ENCODE measurements around the gene NEU1.
"Not testable (repeated sequence)": the region's sequence is repeated elsewhere in the genome, so short reads cannot be mapped to it uniquely, and the experiment has no call there.

The NEU1 gene

GRCh38 chr6:31838968-31839367 lies 23.7 kb downstream of the NEU1 start:
- DNase-seq (ENCODE audit: low read depth), result no peak

- not testable (repeated sequence) for DNase-seq (ENCODE audit: low read depth)
Measured at GRCh38 chr6:31838114-31838553, 24.5 kb downstream of the NEU1 start.

GRCh38 chr6:31837369-31838113 lies 25.1 kb downstream of the NEU1 start:
- DNase-seq (ENCODE audit: low read depth), result no peak

- DNase-seq (ENCODE audit: low read depth), result no peak
Measured at GRCh38 chr6:31836474-31837368, 25.9 kb downstream of the NEU1 start.

- no peak for DNase-seq (ENCODE audit: low read depth)
Measured at GRCh38 chr6:31836047-31836473, 26.6 kb downstream of the NEU1 start.

GRCh38 chr6:31834367-31835250 lies 28.0 kb downstream of the NEU1 start:
- peak; percentile 73 for DNase-seq (ENCODE audit: low read depth)

GRCh38 chr6:31831350-31832215 lies 31.0 kb downstream of the NEU1 start:
- DNase-seq (ENCODE audit: low read depth), result no peak

- no peak for DNase-seq (ENCODE audit: low read depth)
Measured at GRCh38 chr6:31830886-31831335, 31.7 kb downstream of the NEU1 start.

- no peak for DNase-seq (ENCODE audit: low read depth)
Measured at GRCh38 chr6:31829633-31830283, 32.9 kb downstream of the NEU1 start.

GRCh38 chr6:31827286-31828079 lies 35.1 kb downstream of the NEU1 start, which contains the start of gene HSPA1B:
Gene HSPA1B (plus strand): TSS chr6:31827738. CDS start chr6:31827951, 213 bp downstream.
- peak; percentile 83 for DNase-seq (ENCODE audit: low read depth)

- no peak for DNase-seq (ENCODE audit: low read depth)
Measured at GRCh38 chr6:31826793-31827285, 35.8 kb downstream of the NEU1 start.

GRCh38 chr6:31825553-31825952 lies 37.1 kb downstream of the NEU1 start:
- DNase-seq (ENCODE audit: low read depth), result no peak

- not testable (repeated sequence) for DNase-seq (ENCODE audit: low read depth)
Measured at GRCh38 chr6:31823592-31824196, 38.9 kb downstream of the NEU1 start.

- DNase-seq (ENCODE audit: low read depth), result no peak
Measured at GRCh38 chr6:31822036-31822821, 40.4 kb downstream of the NEU1 start.

GRCh38 chr6:31821301-31822035 lies 41.2 kb downstream of the NEU1 start:
- no peak for DNase-seq (ENCODE audit: low read depth)

- not testable (repeated sequence) for DNase-seq (ENCODE audit: low read depth)
Measured at GRCh38 chr6:31820399-31820798, 42.2 kb downstream of the NEU1 start.

GRCh38 chr6:31819871-31820299 lies 42.7 kb downstream of the NEU1 start:
- DNase-seq (ENCODE audit: low read depth), result no peak

Measured in stimulated activated CD8-positive, alpha-beta memory T cell treated with anti-CD3 and anti-CD28 coated beads, Interleukin-12 subunit alpha, Interleukin-12 subunit beta, amount 100 ng/mL, for 1 hour (primary cell).